Parathyroid adenoma (tissue), 2 donors: ENCODE data around the gene DOCK10.

Source experiments
- H2AFZ ChIP-seq: fragments of 300-600 bp; sonication (generic); one replicate; pipeline ENCODE4 v1.7.0; 2017; ENCODE audit warnings: antibody characterized with exemption, mild to moderate bottlenecking
- H3K27ac ChIP-seq: fragments of 300-600 bp; sonication (generic); one replicate; pipeline ENCODE4 v1.7.0; 2017
- H3K27me3 ChIP-seq: fragments of 300-600 bp; sonication (generic); one replicate; pipeline ENCODE4 v1.7.0; 2017; ENCODE audit warnings: low read length; ENCODE audit not compliant: control insufficient read depth, insufficient read depth
- H3K36me3 ChIP-seq: fragments of 300-600 bp; sonication (generic); one replicate; pipeline ENCODE4 v1.7.0; 2017; ENCODE audit warnings: low read length; ENCODE audit not compliant: control insufficient read depth, insufficient read depth
- H3K4me1 ChIP-seq: fragments of 300-600 bp; sonication (generic); one replicate; pipeline ENCODE4 v1.7.0; 2017; ENCODE audit warnings: control low read depth
- H3K4me2 ChIP-seq: fragments of 300-600 bp; sonication (generic); one replicate; pipeline ENCODE4 v1.7.0; 2017; ENCODE audit warnings: low read length
- H3K4me3 ChIP-seq: fragments of 300-600 bp; sonication (generic); one replicate; pipeline ENCODE4 v1.7.0; 2017; ENCODE audit warnings: low read depth, low read length
- H3K79me2 ChIP-seq: fragments of 300-600 bp; sonication (generic); one replicate; pipeline ENCODE4 v1.7.0; 2017; ENCODE audit warnings: control low read depth
- H3K9ac ChIP-seq: fragments of 300-600 bp; sonication (generic); one replicate; pipeline ENCODE4 v1.7.0; 2017; ENCODE audit warnings: mild to moderate bottlenecking
- H3K9me3 ChIP-seq: fragments of 300-600 bp; sonication (generic); one replicate; pipeline ENCODE4 v1.7.0; 2017; ENCODE audit warnings: low read length; ENCODE audit not compliant: control insufficient read depth
- CTCF ChIP-seq: fragments of 300-600 bp; sonication (generic); IDR thresholded peaks from one replicate; pipeline ENCODE4 v1.7.0; 2017; ENCODE audit warnings: antibody characterized with exemption, mild to moderate bottlenecking
- donor health status: primary hyperparathyroidism.

The DOCK10 gene

GRCh38 chr2:224999754-225000153, 42.5 kb downstream of the DOCK10 start:
- no peak overlapping the region for H3K4me3 ChIP-seq
- H3K4me2 ChIP-seq: no peak overlapping the region
- no peaks in the 10 kb centered on the region for H3K79me2 ChIP-seq
- TF ChIP-seq CTCF: no peak
- no peaks in the 10 kb centered on the region for H3K36me3 ChIP-seq
- no peaks in the 10 kb centered on the region for H3K9me3 ChIP-seq
- no peak overlapping the region for H2AFZ ChIP-seq
- no peak overlapping the region for H3K27ac ChIP-seq
- no peak overlapping the region for H3K9ac ChIP-seq
- no peaks in the 10 kb centered on the region for H3K27me3 ChIP-seq
- no peaks in the 10 kb centered on the region for H3K4me1 ChIP-seq

- H3K4me2 ChIP-seq: no peak overlapping the region
- no peaks in the 10 kb centered on the region for H3K27me3 ChIP-seq
- no peaks in the 10 kb centered on the region for H3K9me3 ChIP-seq
- H2AFZ ChIP-seq: no peak overlapping the region
- H3K36me3 ChIP-seq: no peaks in the 10 kb centered on the region
- no peak overlapping the region for H3K9ac ChIP-seq
- H3K27ac ChIP-seq: no peak overlapping the region
- no peak for TF ChIP-seq CTCF
- no peak overlapping the region for H3K4me3 ChIP-seq
- H3K4me1 ChIP-seq: no peaks in the 10 kb centered on the region
- H3K79me2 ChIP-seq: no peaks in the 10 kb centered on the region
Measured at GRCh38 chr2:224999321-224999720, 42.9 kb downstream of the DOCK10 start.

GRCh38 chr2:224997802-224998201, 44.5 kb downstream of the DOCK10 start:
- Histone ChIP-seq H3K36me3 (no peaks in the 10 kb centered on the region), H3K27ac (no peak overlapping the region), H3K4me1 (no peaks in the 10 kb centered on the region), H3K9ac (no peak overlapping the region), H3K9me3 (no peaks in the 10 kb centered on the region), H2AFZ (no peak overlapping the region), H3K4me2 (no peak overlapping the region), H3K79me2 (no peaks in the 10 kb centered on the region), H3K4me3 (no peak overlapping the region), H3K27me3 (no peaks in the 10 kb centered on the region)
- no peak for TF ChIP-seq CTCF

- Histone ChIP-seq H3K9ac (no peak overlapping the region), H3K27me3 (no peaks in the 10 kb centered on the region), H3K9me3 (no peaks in the 10 kb centered on the region), H3K27ac (no peak overlapping the region), H3K4me1 (no peaks in the 10 kb centered on the region), H3K4me3 (no peak overlapping the region), H3K4me2 (no peak overlapping the region), H2AFZ (no peak overlapping the region), H3K79me2 (no peaks in the 10 kb centered on the region), H3K36me3 (no peaks in the 10 kb centered on the region)
- TF ChIP-seq CTCF: no peak
Measured at GRCh38 chr2:224995419-224995818, 46.8 kb downstream of the DOCK10 start.

- no peak overlapping the region for H3K9ac ChIP-seq
- H2AFZ ChIP-seq: no peak overlapping the region
- no peak overlapping the region for H3K4me3 ChIP-seq
- no peaks in the 10 kb centered on the region for H3K9me3 ChIP-seq
- no peaks in the 10 kb centered on the region for H3K36me3 ChIP-seq
- H3K79me2 ChIP-seq: no peaks in the 10 kb centered on the region
- H3K27ac ChIP-seq: no peak overlapping the region
- H3K4me1 ChIP-seq: no peaks in the 10 kb centered on the region
- H3K4me2 ChIP-seq: no peak overlapping the region
- H3K27me3 ChIP-seq: no peaks in the 10 kb centered on the region
- TF ChIP-seq CTCF: no peak
Measured at GRCh38 chr2:224994242-224994823, 47.9 kb downstream of the DOCK10 start.
